SK-N-MC (cell line): ENCODE measurements around the gene ASB10.

Experiments
- EZH2 ChIP-seq: fragments of 200-600 bp; sonication (generic); IDR thresholded peaks from one replicate; pipeline ENCODE4 v1.6.1; 2017; ENCODE audit warnings: antibody characterized with exemption
- FOXP2 ChIP-seq: optimal IDR thresholded peaks from 2 replicates; pipeline ENCODE3; 2011; ENCODE audit warnings: mild to moderate bottlenecking, moderate library complexity; ENCODE audit not compliant: insufficient read depth; ENCODE audit errors: extremely low read length, control extremely low read depth
- POLR2AphosphoS5 ChIP-seq: IDR thresholded peaks from 2 replicates; pipeline ENCODE4 v1.6.1; 2012; ENCODE audit warnings: mild to moderate bottlenecking, low read depth, low read length, borderline replicate concordance

GRCh38 chr7:151134743-151135524 is 52.1 kb downstream of the ASB10 start:
- no peak for TF ChIP-seq EZH2
- TF ChIP-seq POLR2AphosphoS5, result no peak
- no peak for TF ChIP-seq FOXP2
